GM19324 (cell line): ENCODE data around the gene NEDD4L.

Source experiments
- ATAC-seq: cut with Tn5 transposase; IDR thresholded peaks from one replicate; pipeline ENCODE4 v1.9.1; 2021; ENCODE audit warnings: mild to moderate bottlenecking, moderate library complexity; ENCODE audit not compliant: unreplicated experiment, low FRiP score

Gene NEDD4L

DNA sequence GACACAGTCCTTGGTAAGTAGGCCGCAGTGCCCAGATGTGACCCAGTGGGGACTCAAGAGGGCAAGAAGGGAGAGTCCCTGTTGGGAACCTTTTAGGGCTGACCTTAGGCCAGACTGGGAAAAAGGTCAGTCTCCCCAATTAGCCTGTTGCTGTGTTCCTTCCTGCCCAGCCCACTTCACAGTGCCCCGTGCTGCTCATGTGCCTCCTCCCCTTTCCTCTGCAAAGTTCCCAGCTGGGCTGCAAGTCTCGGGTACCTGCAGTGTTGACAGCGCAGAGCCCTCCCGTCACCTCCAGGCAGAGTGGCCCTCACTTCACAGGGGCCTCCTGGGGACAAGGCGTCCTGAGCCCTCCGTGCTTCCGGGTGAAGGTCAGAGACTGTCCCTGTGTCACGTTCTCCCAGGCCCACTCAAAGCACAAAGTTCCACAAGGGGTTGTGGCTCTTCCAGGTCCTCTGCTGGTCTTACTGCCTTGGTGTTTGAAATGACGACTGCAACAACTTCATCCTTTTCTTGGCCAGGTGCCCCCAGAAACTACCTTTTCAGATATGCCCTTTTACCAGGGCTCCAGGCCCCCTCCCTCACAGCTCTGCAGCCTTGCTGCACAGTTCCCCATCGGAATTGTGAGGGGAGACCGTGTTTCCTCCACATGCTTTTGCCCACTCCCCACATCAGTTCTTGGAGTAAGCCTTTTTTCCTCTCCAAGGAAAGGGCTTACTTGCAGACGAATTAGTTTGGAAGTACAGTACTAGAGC lies 359.1 kb downstream of the NEDD4L start:
- ATAC-seq, result no peak

DNA sequence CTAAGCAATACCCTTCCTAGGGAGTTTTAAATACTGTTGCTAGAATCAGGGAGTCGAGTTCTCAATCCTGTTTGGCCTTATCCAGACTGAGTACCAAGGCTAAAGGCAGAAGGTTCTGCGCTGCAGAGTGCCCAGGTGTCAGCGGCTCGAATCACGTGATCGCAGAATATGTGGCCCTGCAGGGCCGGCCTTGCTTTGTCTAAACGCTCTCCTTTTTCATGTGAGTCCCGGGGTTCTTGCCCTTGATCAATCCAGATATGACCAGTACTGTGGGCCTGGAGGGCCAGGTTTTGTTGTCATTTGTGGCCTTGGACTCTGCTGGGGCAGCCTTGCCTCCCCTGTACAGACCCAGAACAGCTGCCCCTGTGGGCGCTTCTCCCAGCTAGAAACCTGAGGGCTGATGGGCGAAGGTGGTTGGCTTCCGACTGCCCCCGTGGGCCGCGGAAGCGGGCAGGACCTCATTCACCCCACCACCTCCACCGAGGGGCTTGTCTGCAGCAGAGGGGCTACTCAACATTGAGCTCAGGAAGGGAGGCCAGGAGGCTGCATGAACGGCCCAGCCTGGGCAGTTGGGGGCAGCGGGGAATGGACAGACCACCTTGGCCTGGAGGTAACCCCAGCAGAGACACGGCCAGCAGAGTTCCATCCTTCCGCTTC lies 359.9 kb downstream of the NEDD4L start:
- ATAC-seq, result no peak

DNA sequence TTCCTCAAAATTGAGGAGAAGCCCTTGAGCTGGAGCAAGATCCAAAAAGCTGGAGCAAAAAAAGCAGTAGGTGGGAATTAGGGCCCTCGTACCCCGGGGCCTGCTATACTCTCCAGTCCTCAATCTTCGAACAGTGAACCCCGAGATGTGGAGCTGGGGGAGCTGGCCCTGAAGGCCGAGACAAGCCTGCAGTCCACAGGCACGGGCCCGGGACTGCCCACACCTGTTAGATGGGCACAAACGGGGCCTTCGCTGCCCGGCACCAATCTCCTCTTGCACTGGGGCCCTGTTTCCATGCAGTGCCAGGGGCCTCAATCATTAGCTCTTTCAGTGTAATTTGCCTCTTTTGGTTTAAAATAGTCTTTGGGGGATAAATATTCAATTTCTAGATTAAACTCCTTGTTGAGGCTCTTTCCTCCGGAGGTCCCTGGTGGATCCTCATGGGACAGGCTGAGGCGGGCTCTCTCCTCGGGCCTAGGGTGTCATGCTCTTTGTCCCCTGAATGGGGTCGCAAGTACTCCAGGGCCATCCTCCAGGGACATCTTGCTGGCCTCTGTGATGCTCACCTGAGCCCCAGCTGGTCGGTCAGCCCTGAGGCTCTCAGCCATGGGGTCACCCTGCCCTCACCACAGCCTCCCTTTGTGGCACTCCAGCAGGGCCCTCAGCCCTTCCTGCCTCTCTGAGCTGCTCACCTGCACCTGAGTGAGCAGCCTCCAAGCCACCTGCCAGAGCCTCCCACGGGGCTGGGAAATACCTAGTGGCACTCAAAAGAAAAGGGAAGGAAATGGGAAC lies 361.3 kb downstream of the NEDD4L start:
- ATAC-seq, result no peak

DNA sequence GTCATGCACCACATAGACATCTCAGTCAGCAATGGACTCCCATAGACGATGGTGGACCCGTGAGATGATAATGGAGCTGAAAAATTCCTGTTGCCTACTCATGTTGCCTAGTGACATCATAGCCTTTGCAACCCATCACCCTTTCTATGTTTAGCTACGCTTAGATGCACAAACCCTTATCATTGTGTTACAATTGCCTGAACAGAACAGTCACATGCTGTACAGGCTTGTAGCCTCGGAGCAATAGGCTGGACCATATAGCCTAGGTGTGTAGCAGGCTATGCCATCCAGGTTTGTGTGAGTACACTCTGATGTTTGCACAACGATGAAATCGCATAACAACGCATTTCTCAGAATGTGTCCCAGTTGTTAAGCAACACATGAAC lies 363.2 kb downstream of the NEDD4L start:
- no peak for ATAC-seq

DNA sequence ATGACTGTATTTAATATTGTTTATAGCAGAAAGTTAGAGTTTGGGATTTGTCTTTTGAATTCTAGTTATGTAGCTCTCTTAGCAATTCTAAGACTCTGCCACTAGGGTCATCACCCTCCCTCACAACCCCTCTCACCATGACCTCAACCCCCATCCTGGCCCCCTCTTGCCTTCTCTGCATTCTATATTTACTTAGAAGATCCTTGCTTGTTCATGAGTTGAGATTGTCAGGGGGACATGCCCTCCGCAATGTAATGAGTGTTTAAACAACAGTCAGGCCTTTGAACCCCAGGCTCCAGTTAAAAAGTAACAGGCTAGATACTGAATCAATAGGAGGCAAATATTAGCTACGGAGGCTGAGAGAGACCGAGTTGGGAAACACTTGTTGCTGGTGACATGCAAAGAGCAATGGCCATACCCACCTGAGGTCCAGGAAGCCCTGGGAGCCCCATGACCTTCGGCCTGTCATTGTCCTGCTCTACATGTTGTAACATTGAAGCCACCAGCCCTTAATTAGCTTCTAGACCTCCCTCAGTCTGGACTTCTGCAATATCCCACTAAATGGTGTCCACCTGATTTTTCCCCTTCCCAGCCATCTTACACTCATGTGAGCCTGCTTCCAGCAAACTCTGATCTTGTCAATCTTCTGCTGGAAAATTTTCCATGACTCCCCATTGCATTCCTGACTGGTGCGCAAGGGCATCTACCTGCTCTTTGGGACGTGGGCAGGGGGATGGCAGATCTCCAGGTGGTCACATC lies 363.8 kb downstream of the NEDD4L start:
- no peak for ATAC-seq

DNA sequence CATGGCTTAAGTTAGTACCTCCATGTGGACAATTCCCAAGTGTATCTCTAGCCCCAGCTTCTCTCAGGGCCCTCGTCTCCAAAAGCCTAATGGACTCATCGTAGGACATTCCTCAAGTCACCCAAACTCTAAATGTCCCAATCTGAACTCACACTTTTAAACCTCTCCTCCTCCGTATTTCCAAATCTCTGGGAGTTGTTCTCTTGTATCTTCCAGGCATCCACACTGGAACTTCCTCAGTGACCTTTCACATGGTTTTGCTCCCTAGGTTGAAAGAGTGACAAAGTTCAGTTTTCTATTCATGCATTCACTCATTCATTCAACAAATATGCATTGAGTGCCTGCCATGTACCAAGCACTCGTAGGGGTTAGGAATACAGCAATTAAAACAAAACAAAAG lies 364.6 kb downstream of the NEDD4L start:
- ATAC-seq, result no peak

DNA sequence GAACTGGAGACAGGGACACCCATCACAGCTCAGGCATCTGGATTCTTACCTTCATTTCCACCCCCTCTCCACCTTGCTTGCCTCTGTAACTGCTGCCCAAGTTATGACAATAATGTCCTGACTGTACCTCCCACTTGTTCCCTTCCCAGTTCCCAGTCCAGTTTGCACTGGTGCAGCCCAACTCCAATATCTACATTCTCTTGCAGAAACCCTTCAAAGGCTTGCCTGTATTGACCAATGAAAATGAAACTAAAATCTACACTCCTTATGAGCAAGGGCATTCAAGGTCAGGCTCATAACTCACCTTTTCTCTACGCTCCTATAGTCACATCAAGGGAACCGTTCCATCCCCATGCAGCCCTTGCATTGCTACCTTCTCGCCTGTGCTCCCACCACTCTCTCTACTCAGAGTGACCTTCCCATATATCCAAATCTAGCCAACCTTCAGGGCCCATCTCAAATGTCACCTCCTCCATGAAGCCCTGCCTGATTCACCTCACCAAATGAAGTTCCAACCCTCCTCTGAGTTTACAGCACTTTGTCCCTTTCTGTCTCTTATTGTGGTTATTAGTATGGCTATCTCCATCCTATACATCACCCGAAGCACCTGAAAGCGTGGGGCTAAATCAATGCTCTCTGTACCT lies 365.9 kb downstream of the NEDD4L start:
- ATAC-seq, result no peak

DNA sequence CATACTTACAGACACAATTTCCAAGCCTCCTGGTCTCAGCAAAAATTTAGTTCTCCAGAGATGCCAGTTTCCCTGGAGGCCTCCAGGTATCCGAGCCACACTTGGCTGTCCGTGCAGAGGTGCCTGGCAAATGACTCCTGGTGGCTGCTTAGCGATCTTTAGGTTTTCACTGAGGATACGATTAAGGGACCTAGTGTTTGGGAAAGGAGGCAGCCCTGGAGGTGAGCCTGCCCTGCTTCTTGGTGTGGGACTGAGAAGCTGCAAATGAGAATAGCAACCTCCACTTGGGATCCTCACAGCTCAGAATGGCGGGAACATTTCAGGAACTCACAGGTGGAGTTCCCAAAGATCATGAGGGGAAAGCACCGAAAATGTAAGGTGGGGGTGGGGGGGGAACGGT lies 367.3 kb downstream of the NEDD4L start:
- no peak for ATAC-seq

DNA sequence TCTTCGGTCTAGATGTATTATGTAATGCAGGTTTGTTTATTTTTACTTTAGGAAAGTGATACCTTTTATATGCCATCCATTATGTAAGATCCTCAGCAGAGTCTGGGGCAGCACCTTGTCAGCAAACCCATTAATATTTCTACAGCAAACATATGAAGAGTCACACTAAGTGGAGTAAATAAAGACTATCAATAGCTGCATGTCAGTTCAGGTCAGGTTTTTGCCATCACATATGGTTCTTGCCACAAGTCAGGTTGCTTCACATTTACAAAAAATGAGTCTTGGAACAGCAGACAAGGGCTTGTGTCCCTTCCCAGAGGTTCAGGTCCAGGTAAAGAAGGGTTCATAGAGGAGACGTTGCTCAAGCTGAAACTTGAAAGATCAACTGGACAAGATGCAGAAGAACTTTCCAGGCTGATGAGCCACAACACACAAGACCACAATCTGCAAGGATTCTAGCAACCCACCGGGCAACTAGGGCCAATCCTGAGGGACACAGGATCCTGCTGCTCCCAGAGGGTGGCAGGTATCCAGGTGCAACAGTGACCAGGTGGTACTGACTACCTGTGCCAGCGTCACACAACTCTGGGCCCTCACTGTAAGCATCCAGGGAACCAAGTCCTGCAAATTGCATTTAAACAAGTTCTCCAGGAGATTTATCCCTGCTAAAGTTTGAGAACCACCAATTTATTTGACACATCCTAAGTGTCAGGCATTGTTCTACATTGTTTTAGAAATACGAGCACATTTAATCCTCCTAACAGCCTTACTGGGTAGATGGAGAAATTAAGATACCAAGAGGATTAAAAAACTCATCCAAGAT lies 369.0 kb downstream of the NEDD4L start:
- ATAC-seq, result no peak

DNA sequence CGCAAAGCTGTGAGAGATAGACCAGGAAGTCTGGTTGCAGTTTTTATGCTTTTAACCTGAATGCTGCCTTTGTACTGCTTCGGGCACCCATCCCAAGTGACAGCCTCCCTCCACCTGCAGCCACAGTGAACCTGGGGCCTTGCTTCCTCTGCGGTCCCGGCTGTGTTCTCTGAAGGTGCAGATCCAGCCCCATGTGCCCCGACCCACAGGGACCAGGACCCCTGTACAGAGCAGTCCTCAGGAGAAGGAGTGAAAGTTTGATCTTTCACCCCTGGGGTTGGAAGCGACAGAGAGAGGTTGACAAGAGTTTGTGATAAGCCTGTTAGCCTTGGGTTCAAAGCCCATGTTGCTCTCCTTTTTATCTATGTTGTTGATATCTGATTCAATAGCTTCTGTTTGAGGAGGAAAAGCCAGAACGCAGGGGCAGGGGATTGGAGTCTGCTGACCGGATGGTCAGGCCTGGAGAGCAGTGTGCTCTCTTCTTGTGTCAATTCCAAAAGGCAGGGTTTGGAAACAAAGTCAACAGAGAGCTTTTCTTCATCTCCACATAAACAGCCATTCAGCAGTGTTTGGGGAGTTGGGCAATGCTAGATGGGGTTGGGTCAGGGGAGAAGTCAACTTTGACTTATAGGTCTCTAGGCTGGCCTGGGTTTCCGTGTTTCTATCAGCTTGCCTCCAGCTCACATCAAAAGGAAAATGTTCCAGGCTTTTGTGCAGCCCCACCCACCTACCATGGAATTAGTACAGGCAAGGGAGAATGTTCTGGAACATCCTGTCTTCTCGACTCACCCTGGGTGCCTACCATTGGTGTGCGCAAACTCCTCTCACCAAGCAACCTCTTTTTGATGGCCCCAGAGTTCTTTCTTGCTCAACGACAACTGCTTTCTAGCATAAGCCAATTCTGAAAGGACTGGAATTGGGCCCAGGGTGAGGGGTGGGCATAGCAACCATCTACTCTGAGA lies 369.9 kb downstream of the NEDD4L start:
- ATAC-seq, result no peak

DNA sequence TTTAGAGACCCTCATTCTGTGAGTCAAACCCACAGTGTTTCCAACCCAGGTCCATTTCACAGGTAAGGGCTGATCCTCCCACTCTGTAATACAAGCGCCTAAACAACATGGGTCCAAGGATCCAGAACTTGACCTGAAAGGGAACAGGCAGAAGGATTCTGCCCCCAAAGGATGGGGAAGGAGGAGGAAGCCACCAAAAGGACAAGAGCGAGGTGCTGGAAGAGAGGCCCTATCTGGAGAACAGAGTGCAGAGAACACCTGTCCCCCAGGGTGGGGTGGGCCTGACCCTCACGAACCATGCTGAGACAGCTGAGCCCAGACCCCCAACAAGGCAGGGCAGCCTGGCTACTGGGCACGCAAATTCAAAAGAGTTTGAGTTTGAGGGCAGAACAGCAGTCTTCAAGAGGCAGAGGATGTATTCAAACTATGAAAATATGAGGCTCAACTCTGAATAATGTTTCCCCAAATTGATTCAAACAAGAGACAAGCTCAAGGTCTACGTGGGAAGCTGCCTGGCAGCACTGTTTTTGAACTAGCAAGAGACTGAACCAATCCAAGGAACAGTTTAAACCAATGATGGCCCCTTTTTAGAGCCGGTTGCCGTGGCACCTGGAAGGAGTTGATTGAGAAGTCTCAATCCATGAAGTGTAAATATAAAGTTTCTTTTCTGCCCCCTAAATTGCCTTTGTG lies 372.1 kb downstream of the NEDD4L start:
- ATAC-seq, result no peak

DNA sequence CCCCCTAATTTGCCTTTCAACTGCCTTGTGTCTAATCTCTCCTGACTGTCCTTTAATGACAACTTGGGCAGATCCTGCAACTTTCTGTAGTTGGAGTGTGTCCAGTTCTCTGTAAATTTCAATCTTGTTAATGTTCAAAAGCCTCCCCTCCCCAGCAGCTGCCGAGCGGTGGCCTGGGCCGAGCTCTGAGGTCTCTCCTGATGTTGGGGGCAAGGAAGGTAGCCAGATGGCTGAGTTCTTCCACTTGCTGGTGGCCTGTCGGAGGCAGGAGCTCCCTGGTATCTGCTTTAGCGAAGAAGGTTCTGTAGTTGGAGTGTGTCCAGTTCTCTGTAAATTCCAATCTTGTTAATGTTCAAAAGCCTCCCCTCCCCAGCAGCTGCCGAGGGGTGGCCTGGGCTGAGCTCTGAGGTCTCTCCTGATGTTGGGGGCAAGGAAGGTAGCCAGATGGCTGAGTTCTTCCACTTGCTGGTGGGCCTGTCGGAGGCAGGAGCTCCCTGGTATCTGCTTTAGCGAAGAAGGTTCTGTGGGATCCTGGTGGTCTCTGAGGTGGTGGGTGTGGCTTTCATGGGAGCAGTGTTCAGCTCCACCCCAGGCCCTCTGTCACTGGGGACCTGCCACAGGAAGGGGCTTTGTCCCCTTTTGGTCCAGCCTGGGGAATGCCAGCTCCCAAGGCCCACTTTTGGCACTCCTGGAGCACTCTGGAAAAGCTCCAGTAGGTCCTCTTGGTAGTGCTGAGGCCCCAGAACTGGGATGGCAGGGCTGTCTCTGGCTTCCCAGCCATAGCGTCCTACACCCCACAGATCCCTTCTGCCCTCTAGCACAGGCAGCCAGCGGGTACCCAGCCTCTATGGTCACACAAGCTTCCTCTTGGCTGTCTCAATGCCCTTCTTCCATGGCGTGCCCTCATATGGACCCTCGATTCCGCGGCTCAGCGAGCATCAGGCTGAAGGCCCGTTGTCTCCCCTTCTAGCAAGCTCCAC lies 373.0 kb downstream of the NEDD4L start:
- ATAC-seq, result no peak

DNA sequence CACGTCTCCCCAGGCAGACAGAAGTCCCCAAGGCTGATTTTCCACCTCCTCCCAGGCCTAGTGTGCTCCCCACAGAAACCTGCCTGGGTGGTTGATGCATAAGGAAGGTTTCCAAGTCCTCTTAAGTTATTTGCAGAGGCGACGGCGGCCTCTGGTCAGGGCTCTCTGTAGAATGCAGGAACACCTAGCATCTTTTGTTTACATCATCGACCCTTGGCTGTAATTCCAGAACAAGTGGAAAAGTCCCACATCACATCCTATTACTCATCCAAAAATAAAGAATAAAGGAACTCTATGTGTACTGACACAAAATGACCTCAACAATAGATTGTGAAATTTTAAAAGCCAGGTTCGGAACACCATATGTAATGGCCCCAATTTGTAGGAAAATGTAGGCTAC lies 373.7 kb downstream of the NEDD4L start:
- no peak for ATAC-seq

DNA sequence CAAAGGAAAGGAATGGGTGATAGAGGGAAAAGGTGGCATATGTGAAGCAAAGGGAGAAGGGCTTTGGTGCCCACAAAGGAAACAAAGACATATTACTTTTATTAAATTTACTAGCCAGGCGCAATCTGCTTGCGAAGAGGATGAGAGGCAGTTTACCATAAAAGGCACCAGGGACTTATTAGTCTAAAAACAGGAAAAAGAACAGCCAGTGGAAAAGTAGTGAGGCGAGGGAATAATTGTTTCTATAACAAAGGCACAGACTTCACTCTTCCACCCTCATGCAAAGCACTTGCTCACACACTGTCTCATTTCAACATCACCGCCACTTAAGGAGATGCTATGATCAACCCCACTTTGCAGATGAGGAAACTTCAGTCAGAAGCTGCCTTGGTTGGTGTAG lies 374.3 kb downstream of the NEDD4L start:
- no peak for ATAC-seq

DNA sequence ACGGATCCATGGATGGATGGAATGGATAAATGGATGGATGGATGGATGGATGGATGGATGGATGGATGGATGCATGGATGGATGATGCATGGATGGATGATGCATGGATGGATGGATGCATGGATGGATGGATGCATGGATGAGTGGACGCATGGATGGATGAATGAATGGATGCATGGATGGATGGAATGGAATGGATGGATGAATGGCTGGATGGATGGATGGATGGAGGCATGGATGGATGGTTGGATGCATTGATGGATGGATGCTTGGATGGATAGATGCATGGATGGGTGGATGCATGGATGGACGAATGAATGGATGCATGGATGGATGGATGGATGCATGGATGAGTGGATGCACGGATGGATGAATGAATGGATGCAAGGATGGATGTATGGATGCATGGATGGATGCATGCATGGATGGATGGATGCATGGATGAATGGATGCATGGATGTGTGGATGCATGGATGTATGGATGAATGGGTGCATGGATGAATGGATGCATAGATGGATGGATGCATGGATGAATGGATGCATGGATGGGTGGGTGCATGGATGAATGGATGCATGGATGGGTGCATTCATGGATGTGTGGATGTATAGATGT lies 375.7 kb downstream of the NEDD4L start:
- no peak for ATAC-seq

DNA sequence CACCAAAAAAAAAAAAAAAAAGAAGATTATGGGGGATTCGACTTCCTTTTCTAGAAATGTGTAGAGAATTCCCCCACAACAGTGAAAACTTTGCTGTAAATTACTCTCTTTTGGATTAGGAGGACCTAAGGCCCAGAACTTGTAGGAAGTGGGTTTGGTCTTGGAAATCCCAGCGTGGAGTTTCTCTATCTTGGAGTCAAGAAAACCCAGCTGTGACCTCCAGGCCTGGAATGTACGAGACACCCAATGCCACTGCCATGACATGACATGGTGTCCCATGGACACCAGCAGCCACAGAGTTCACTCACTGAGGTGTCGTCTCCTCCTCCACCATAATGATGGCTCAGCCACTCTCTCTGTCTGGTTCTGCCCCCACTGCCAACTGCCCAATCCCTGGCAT lies 382.6 kb downstream of the NEDD4L start:
- ATAC-seq, result no peak
